Right lobe of liver (tissue), 6 donors: ENCODE results near the gene KIRREL3. TPM values are rescaled to one million over a fixed set of nuclear protein-coding genes. Genes with fewer than 3 reads are reported as not detected.

Source experiments
- ATAC-seq, 4 donors: fragments of 200-7000 bp; cut with Tn5 transposase; one replicate each; pipeline ENCODE4 v1.9.1; 2020; ENCODE audit warnings: mild to moderate bottlenecking in 4 of 4, moderate library complexity in 4 of 4
- DNase-seq, 3 donors: peaks; one replicate each; pipeline ENCODE4 v3.0.0-alpha.2; 2020
- H3K27ac ChIP-seq, 3 donors: fragments of 200-600 bp; one replicate each; pipeline ENCODE4 v1.8.0; 2022
- H3K27me3 ChIP-seq, 2 donors: fragments of 200-600 bp; one replicate each; pipeline ENCODE4 v1.8.0; 2022
- H3K36me3 ChIP-seq, 4 donors: fragments of 200-600 bp; sonication (generic) in 1 of 4; one replicate each; pipeline versions ENCODE4 v1.5.1 to v1.8.0; 2017 to 2022; ENCODE audit warnings: control low read depth in 1 of 4
- H3K4me1 ChIP-seq, 4 donors: fragments of 200-600 bp; sonication (generic) in 1 of 4; one replicate each; pipeline versions ENCODE4 v1.5.1 to v1.8.0; 2017 to 2022; ENCODE audit warnings: control low read depth in 1 of 4
- H3K4me3 ChIP-seq, 3 donors: fragments of 200-600 bp; one replicate each; pipeline ENCODE4 v1.8.0; 2022
- H3K9me3 ChIP-seq, 4 donors: fragments of 200-600 bp; sonication (generic) in 1 of 4; one replicate each; pipeline versions ENCODE4 v1.5.1 to v1.8.0; 2017 to 2022; ENCODE audit warnings: control low read depth in 1 of 4
- POLR2A ChIP-seq: fragments of 450-650 bp; IDR thresholded peaks from one replicate; pipeline ENCODE4 v1.6.1; 2017; ENCODE audit warnings: antibody characterized with exemption, mild to moderate bottlenecking
- WGBS: methylation state at CpG from one replicate; pipeline ENCODE4 v1.1.6; 2018; ENCODE audit warnings: low coverage, low lambda C conversion rate; ENCODE audit not compliant: insufficient coverage; ENCODE audit errors: missing lambda C conversion rate; 5-methylcytosine and 5-hydroxymethylcytosine counted together
- intact Hi-C, 2 donors: fragments of 100-400 bp; cut with DNase I; formaldehyde crosslinking; loops; one replicate each; pipeline versions ENCODE4 v1.11.2 to v1.14.1; 2022
- total RNA-seq, 6 experiments: library from RNA; depleted of rRNA in 2 of 6; stranded (reverse); fragments of >200 nt in 2 of 6; fragmentation: NEBNext Ultra II Directional in 3 of 6; extraction: Animal tissue kit (Norgen Biotek cat#: 25700) in 3 of 6; gene quantifications; one replicate each; pipeline versions ENCODE4 v1.1.0 to v1.2.4, GENCODE V29; 2016 to 2023
- TF ChIP-seq, protein P1 (sequence below), 4 donors: fragments of 200-600 bp in 3 of 4; fragments of 450-650 bp in 1 of 4; IDR thresholded peaks; one replicate each; pipeline versions ENCODE4 v1.5.1 to v1.8.0; 2016 to 2022; ENCODE audit warnings: antibody characterized with exemption in 4 of 4, mild to moderate bottlenecking in 2 of 4
- donor health status: DM: no; HTN: yes; CAD: no.
- donor health status: DM: no; HTN: no; CAD: no.
- donor health status: DM: no; HTN: no; CAD: no.
- donor health status: DM: no; HTN: yes; CAD: no.
- donor health status: DM: no; HTN: yes; CAD: no.

The KIRREL3 gene
- total RNA-seq, 6 experiments from 2014 or later = not detected

DNA sequence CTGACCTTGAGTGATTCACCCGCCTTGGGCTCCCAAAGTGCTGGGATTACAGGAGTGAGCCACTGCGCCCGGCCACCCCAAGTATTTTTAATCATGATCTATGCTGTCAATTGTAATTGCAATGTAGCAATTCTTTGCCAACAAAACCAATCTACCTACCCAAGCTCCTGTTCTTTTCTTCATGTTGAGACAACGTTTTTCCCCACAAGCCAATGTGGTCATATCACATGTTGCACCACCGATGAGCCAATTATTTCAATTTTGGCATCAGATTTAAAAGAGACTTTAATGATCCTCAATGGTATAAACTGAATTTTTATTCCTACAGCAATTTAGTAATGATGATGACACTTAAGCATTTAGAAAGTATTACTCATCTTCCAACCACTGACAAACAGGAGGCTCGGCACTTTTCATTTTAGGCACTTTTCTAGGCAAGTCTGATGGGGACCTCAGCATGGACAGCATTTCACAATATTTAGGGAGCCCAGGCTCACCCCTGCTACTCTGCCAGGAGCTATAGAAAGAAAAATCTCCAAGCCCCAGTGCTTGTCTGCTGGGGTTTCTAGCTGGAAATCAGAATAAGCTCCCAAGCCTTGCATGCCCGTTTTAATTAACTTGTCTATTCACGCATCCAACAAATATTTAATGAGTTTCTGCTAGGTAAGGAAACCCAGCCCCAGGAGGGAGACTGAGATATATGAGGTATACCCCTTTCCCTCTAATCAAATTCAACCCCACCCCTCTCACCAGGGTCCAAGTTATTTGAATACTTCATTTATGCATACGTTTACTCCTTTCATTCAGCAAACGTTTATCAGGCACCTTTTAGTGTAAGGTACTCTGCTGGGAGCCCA lies 353.6 kb downstream of the KIRREL3 start:
- Histone ChIP-seq H3K27ac (no peak overlapping the region), H3K9me3 (no peaks in the 10 kb centered on the region), H3K36me3 (no peaks in the 10 kb centered on the region), H3K27me3 (no peaks in the 10 kb centered on the region), H3K4me1 (no peaks in the 10 kb centered on the region), H3K4me3 (no peak overlapping the region)
- DNase-seq (no peak), ATAC-seq (no peak)
- TF ChIP-seq POLR2A = no peak
- TF ChIP-seq, protein P1, sequence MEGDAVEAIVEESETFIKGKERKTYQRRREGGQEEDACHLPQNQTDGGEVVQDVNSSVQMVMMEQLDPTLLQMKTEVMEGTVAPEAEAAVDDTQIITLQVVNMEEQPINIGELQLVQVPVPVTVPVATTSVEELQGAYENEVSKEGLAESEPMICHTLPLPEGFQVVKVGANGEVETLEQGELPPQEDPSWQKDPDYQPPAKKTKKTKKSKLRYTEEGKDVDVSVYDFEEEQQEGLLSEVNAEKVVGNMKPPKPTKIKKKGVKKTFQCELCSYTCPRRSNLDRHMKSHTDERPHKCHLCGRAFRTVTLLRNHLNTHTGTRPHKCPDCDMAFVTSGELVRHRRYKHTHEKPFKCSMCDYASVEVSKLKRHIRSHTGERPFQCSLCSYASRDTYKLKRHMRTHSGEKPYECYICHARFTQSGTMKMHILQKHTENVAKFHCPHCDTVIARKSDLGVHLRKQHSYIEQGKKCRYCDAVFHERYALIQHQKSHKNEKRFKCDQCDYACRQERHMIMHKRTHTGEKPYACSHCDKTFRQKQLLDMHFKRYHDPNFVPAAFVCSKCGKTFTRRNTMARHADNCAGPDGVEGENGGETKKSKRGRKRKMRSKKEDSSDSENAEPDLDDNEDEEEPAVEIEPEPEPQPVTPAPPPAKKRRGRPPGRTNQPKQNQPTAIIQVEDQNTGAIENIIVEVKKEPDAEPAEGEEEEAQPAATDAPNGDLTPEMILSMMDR (IDR thresholded peaks at IDR 0.05) = no peak
- WGBS = 69% methylated on average over 8 of the region's 10 CpGs
- intact Hi-C loops = no loop called here

DNA sequence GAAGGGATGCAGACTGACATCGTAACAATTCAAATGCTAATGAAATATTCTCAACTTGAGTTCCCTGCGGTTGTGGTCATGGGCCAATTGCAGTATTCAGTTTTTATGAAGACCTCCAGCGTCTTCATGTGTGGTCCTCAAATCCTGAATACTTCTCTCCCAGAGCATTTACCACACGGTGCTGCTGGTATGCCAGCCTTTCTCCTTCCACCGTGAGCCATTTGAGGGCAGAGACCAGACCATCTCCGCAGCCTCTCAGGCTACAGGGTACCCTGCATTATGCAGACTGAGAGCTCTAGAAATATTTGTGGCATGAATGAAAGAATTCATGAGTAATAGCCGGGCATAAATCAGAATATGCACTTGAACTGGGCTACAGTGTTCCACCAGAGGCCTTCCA lies 355.4 kb downstream of the KIRREL3 start:
- Histone ChIP-seq H3K36me3 (no peaks in the 10 kb centered on the region), H3K27ac (no peak overlapping the region), H3K4me1 (no peaks in the 10 kb centered on the region), H3K9me3 (no peaks in the 10 kb centered on the region), H3K4me3 (no peak overlapping the region), H3K27me3 (no peaks in the 10 kb centered on the region)
- DNase-seq (no peak), ATAC-seq (no peak)
- no peak for TF ChIP-seq POLR2A
- TF ChIP-seq, protein P1 (IDR thresholded peaks at IDR 0.05) = no peak
- WGBS = 75% methylated on average over 7 of the region's 7 CpGs
- intact Hi-C loops = no loop called here

DNA sequence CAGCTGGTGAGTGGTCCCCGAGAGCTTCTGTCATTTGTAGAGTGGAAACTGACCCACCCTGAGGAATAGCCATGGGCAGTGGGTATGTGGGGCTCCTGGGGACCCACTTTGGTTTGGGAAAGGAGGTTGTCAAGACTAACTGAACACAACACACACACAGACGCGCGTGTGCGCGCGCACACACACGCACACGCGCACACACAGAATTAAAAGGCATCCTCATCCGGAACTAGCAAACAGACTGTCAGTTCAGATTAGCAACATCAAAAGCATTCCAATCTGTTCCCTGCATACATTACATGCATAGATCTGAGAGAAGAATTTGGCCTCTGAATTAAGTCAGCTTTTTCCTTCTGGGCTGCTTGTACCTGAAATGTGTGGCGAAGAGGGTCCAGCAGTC lies 360.4 kb downstream of the KIRREL3 start:
- no peak overlapping the region for H3K27ac ChIP-seq
- no peak for DNase-seq
- no peak overlapping the region for H3K4me3 ChIP-seq
- TF ChIP-seq, protein P1 (IDR thresholded peaks at IDR 0.05) = no peak
- TF ChIP-seq POLR2A = no peak
- H3K9me3 ChIP-seq = no peaks in the 10 kb centered on the region
- no peaks in the 10 kb centered on the region for H3K4me1 ChIP-seq
- no peak for ATAC-seq
- H3K36me3 ChIP-seq = no peaks in the 10 kb centered on the region
- intact Hi-C loops = no loop called here
- WGBS = 80% methylated on average over 12 of the region's 12 CpGs
- H3K27me3 ChIP-seq = no peaks in the 10 kb centered on the region

DNA sequence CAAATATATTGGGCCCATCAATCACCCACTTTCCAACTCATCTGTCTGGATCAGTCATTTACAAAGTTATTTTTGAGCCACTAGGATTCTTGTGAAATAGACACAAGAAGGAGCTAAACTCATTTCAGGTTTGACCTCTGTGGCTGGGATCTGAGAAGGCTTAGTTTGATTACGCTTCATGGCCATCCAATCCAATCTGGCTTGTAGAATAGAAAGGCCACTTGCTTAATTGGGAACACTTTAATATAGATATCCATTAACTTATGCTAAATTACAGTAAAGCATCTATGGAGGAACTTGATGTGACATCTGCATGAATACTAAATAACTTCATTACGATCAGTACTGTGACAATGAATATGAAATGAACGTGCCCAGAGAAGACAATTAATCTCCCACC lies 360.9 kb downstream of the KIRREL3 start:
- no peaks in the 10 kb centered on the region for H3K9me3 ChIP-seq
- no peak for ATAC-seq
- 86% methylated on average over 3 of the region's 3 CpGs for WGBS
- H3K36me3 ChIP-seq = no peaks in the 10 kb centered on the region
- H3K27me3 ChIP-seq = no peaks in the 10 kb centered on the region
- no peak overlapping the region for H3K27ac ChIP-seq
- TF ChIP-seq, protein P1 (IDR thresholded peaks at IDR 0.05) = no peak
- no peak for TF ChIP-seq POLR2A
- no peak for DNase-seq
- no peak overlapping the region for H3K4me3 ChIP-seq
- intact Hi-C loops = no loop called here
- no peaks in the 10 kb centered on the region for H3K4me1 ChIP-seq
